HepG2 (cell line): ENCODE measurements around the gene QSOX1. TPM values are rescaled to one million over a fixed set of nuclear protein-coding genes. Genes with fewer than 3 reads are reported as not detected.

Experiments used
- ATAC-seq: fragments of 200-7000 bp; cut with Tn5 transposase; 3 replicates; pipeline ENCODE4 v1.9.1; 2020; ENCODE audit warnings: mild to moderate bottlenecking, moderate library complexity
- BruUV-seq: library from RNA; stranded (reverse); fragments of 400-500 nt; replicated peaks from 2 replicates; lab custom pipeline; 2021; lab: Mats Ljungman, UMichigan
- CTCF ChIA-PET: fragments of 300-600 bp; formaldehyde crosslinking; extraction: SDS; loops from one replicate; lab custom pipeline; 2021; ENCODE audit warnings: low total read pairs, inconsistent platforms, low intra/inter-chr PET ratio; lab: Yijun Ruan, JAX
- POLR2A ChIA-PET: fragments of 350-600 bp; sonication (Branson Sonifier 250); formaldehyde crosslinking; loops from one replicate; lab custom pipeline; 2020; ENCODE audit warnings: antibody characterized with exemption, inconsistent platforms; lab: Yijun Ruan, JAX
- DNase-seq: peaks from one replicate; pipeline ENCODE4 v3.0.0-alpha.2; 2015; ENCODE audit warnings: low spot score
- FAIRE-seq: peaks from 3 replicates; lab custom pipeline; 2011; peaks lifted over from hg19 to GRCh38; lab: Jason Lieb, UNC
- H2AFZ ChIP-seq: one replicate; pipeline ENCODE4 v1.6.1; 2011; ENCODE audit warnings: low read length, inconsistent platforms
- H3K27ac ChIP-seq: fragments of 300-600 bp; 3 replicates; pipeline ENCODE4 v1.8.0; 2011; ENCODE audit warnings: mixed run types, mild to moderate bottlenecking, mixed read lengths, low read length, inconsistent platforms; ENCODE audit not compliant: insufficient read depth; ENCODE audit errors: extremely low read length
- H3K27me3 ChIP-seq, 2 experiments: fragments of 200-600 bp in 1 of 2; 2 replicates in 1 of 2; 3 replicates in 1 of 2; pipeline versions ENCODE4 v1.6.0 to v1.8.0; 2011; ENCODE audit warnings: low read length in 2 of 2, mild to moderate bottlenecking in 2 of 2, moderate library complexity in 2 of 2, inconsistent platforms in 1 of 2; ENCODE audit not compliant: insufficient read depth in 2 of 2, control insufficient read depth in 1 of 2
- H3K36me3 ChIP-seq, 2 experiments: fragments of 200-600 bp in 1 of 2; replicated peaks in 1 of 2; 2 replicates in 1 of 2; 3 replicates in 1 of 2; pipeline versions ENCODE4 v1.5.1 to v1.8.0; 2011; ENCODE audit warnings: low read length in 2 of 2, inconsistent platforms in 1 of 2; ENCODE audit not compliant: insufficient read depth in 2 of 2, control insufficient read depth in 1 of 2
- H3K4me1 ChIP-seq: 2 replicates; pipeline ENCODE4 v1.5.1; 2012; ENCODE audit warnings: low read length, inconsistent platforms; ENCODE audit not compliant: insufficient read depth
- H3K4me2 ChIP-seq: 2 replicates; pipeline ENCODE4 v1.6.0; 2011; ENCODE audit warnings: low read depth, low read length, inconsistent platforms
- H3K4me3 ChIP-seq, 3 experiments: fragments of 200-600 bp in 1 of 3; sonication (generic), shearing (Covaris generic) in 1 of 3; replicated peaks in 1 of 3; 2 replicates each; pipeline ENCODE4 v1.5.1; 2011 to 2016; ENCODE audit warnings: low read length in 3 of 3, inconsistent platforms in 2 of 3, low read depth in 2 of 3, mild to moderate bottlenecking in 2 of 3, control low read depth in 1 of 3, mixed read lengths in 1 of 3; ENCODE audit not compliant: insufficient read depth in 1 of 3
- H3K79me2 ChIP-seq: one replicate; pipeline ENCODE4 v1.6.1; 2011; ENCODE audit warnings: low read length, inconsistent platforms; ENCODE audit not compliant: insufficient read depth
- H3K9ac ChIP-seq: 2 replicates; pipeline ENCODE4 v1.6.0; 2011; ENCODE audit warnings: mild to moderate bottlenecking, low read depth, low read length, inconsistent platforms; ENCODE audit not compliant: insufficient read depth
- H3K9me3 ChIP-seq: 2 replicates; pipeline ENCODE4 v1.5.1; 2012; ENCODE audit warnings: mild to moderate bottlenecking, low read length
- H4K20me1 ChIP-seq: 2 replicates; pipeline ENCODE4 v1.6.0; 2011; ENCODE audit warnings: inconsistent platforms, mild to moderate bottlenecking, low read length, moderate library complexity; ENCODE audit not compliant: insufficient read depth
- ATF7-NPFF ChIP-seq: sonication (generic); formaldehyde crosslinking; IDR thresholded peaks from 2 replicates; pipeline ENCODE4 v1.8.1; 2023; ENCODE audit warnings: mild to moderate bottlenecking, low read depth, missing genetic modification reagents, moderate library complexity
- DPF2 ChIP-seq: sonication (generic); formaldehyde crosslinking; IDR thresholded peaks from 2 replicates; pipeline ENCODE4 v1.4.0; 2020; ENCODE audit warnings: mild to moderate bottlenecking, low read depth, missing genetic modification reagents, borderline replicate concordance
- DR1 ChIP-seq: sonication (generic); formaldehyde crosslinking; IDR thresholded peaks from 2 replicates; pipeline ENCODE4 v1.8.0; 2021; ENCODE audit warnings: mild to moderate bottlenecking, missing genetic modification reagents, inconsistent platforms
- KDM1A ChIP-seq: IDR thresholded peaks from 2 replicates; pipeline ENCODE4 v1.6.1; 2016; ENCODE audit warnings: missing compliant biosample characterization
- NFKB2 ChIP-seq: sonication (generic); formaldehyde crosslinking; IDR thresholded peaks from 2 replicates; pipeline ENCODE4 v1.4.0; 2020; ENCODE audit warnings: missing genetic modification reagents, borderline replicate concordance
- PITX1 ChIP-seq: sonication (generic); formaldehyde crosslinking; IDR thresholded peaks from 2 replicates; pipeline ENCODE4 v1.5.1; 2020; ENCODE audit warnings: mild to moderate bottlenecking, missing genetic modification reagents
- PRPF4 ChIP-seq: fragments of 200-400 bp; formaldehyde crosslinking; IDR thresholded peaks from 2 replicates; pipeline ENCODE4 v1.6.1; 2016; ENCODE audit warnings: low read length, low read depth; ENCODE audit not compliant: poor library complexity, severe bottlenecking
- SP4 ChIP-seq: sonication (generic); formaldehyde crosslinking; IDR thresholded peaks from 2 replicates; pipeline ENCODE4 v1.8.1; 2023; ENCODE audit warnings: mild to moderate bottlenecking, missing genetic modification reagents
- STAG1 ChIP-seq: sonication (generic); formaldehyde crosslinking; IDR thresholded peaks from 2 replicates; pipeline ENCODE4 v1.4.0; 2020; ENCODE audit warnings: missing genetic modification reagents
- STAT5B ChIP-seq: sonication (generic); formaldehyde crosslinking; IDR thresholded peaks from 2 replicates; pipeline ENCODE4 v1.4.0; 2020; ENCODE audit warnings: missing genetic modification reagents
- ZBTB2 ChIP-seq: sonication (generic); formaldehyde crosslinking; IDR thresholded peaks from 2 replicates; pipeline ENCODE4 v1.8.0; 2022; ENCODE audit warnings: low read depth, missing genetic modification reagents
- ZNF207 ChIP-seq: fragments of 450-650 bp; IDR thresholded peaks from 2 replicates; pipeline ENCODE4 v1.6.1; 2016; ENCODE audit warnings: antibody characterized with exemption, borderline replicate concordance
- ZNF264 ChIP-seq: sonication (generic); formaldehyde crosslinking; IDR thresholded peaks from 2 replicates; pipeline ENCODE4 v1.4.0; 2020; ENCODE audit warnings: missing genetic modification reagents
- ZNF335 ChIP-seq: sonication (generic); formaldehyde crosslinking; IDR thresholded peaks from 2 replicates; pipeline ENCODE4 v1.4.0; 2020; ENCODE audit warnings: missing genetic modification reagents
- ZNF547 ChIP-seq: sonication (generic); formaldehyde crosslinking; IDR thresholded peaks from 2 replicates; pipeline ENCODE4 v1.5.1; 2020; ENCODE audit warnings: mild to moderate bottlenecking, missing genetic modification reagents
- ZNF770 ChIP-seq: sonication (generic); formaldehyde crosslinking; IDR thresholded peaks from 2 replicates; pipeline ENCODE4 v1.5.0; 2020; ENCODE audit warnings: mild to moderate bottlenecking, missing genetic modification reagents
- whole genome bisulfite sequencing: methylation state at CpG from one replicate; pipeline ENCODE4 v1.1.6; 2017; ENCODE audit warnings: low lambda C conversion rate; 5-methylcytosine and 5-hydroxymethylcytosine counted together
- in situ Hi-C: cut with HindIII; loops from 2 replicates; pipeline ENCODE4 v1.10.0; 2017; ENCODE audit warnings: low pct_unique_long_range_greater_than_20kb; ENCODE audit not compliant: extremely low pct_ligation_motif_present
- intact Hi-C: fragments of 100-400 bp; cut with micrococcal nuclease; formaldehyde crosslinking; loops from one replicate; pipeline ENCODE4 v1.10.0; 2022; ENCODE audit not compliant: unreplicated experiment
- polyA plus RNA-seq, 8 experiments: library from polyadenylated mRNA; depleted of rRNA in 3 of 8; stranded (reverse) in 7 of 8; unstranded in 1 of 8; fragments of >200 nt; fragmentation: Illumina TruSeq in 4 of 8; extraction: Trizol in 4 of 8; gene quantifications; 2 replicates each; pipeline versions ENCODE4 v1.2.1 to v1.2.3, GENCODE V29; 2011 to 2016; ENCODE audit warnings: low read depth in 4 of 8, missing spikeins in 1 of 8, mixed read lengths in 1 of 8; ENCODE audit not compliant: insufficient read depth in 1 of 8
- total RNA-seq, 5 experiments: library from RNA; depleted of rRNA; stranded (reverse); fragments of >200 nt; fragmentation: Illumina TruSeq; extraction: Trizol; gene quantifications; 2 replicates each; pipeline ENCODE4 v1.2.3, GENCODE V29; 2016; ENCODE audit warnings: low read depth in 1 of 5

QSOX1 gene
- total and polyA plus RNA-seq, 2 of the 13 experiments (the other 11 are each of a cell fraction or from before 2014, with no cell fraction given): 6.8 to 40.2 TPM

- Histone ChIP-seq H3K27me3 (peaks cover 13 to 95% of the 10 kb centered on the region in 2 experiments), H4K20me1 (peaks cover 10% of the 10 kb centered on the region; the same call in 1 of the 2 replicates), H3K4me3 (no peak overlapping the region), H3K36me3 (no peaks in the 10 kb centered on the region), H3K27ac (no peak overlapping the region), H2AFZ (no peak overlapping the region), H3K9me3 (no peaks in the 10 kb centered on the region), H3K9ac (no peak overlapping the region), H3K4me2 (no peak overlapping the region; the same call in 1 of the 2 replicates), H3K79me2 (no peaks in the 10 kb centered on the region), H3K4me1 (peaks cover 26% of the 10 kb centered on the region; the same call in 1 of the 2 replicates)
- CTCF ChIA-PET: no interaction called here
- no peak for ATAC-seq
- 46% methylated on average over 48 of the region's 49 CpGs for WGBS
- DNase-seq: no peak
- TF ChIP-seq STAG1 (CRISPR knock-in tag) (no peak), ZNF207 (no peak), PITX1 (CRISPR knock-in tag) (no peak), NFKB2 (CRISPR knock-in tag) (no peak), ZNF335 (CRISPR knock-in tag) (no peak), ZBTB2 (CRISPR knock-in tag) (no peak), ZNF547 (CRISPR knock-in tag) (no peak), DR1 (CRISPR knock-in tag) (no peak), DPF2 (CRISPR knock-in tag) (no peak), STAT5B (no peak), SP4 (CRISPR knock-in tag) (no peak), ZNF770 (no peak), ATF7-NPFF (CRISPR knock-in tag) (no peak), ZNF264 (CRISPR knock-in tag) (no peak), PRPF4 (no peak), KDM1A (CRISPR knock-in tag) (no peak)
- intact Hi-C loops: no loop called here
- in situ Hi-C loops: no loop called here
- POLR2A ChIA-PET: no interaction called here
- no TSS peak for BruUV-seq
- no peak for FAIRE-seq
Observed at GRCh38 chr1:180235502-180236239, 81.0 kb downstream of the QSOX1 start.
